GM18909 (cell line): ENCODE results near the gene C4B.
"Not testable (repeated sequence)": the region's sequence is repeated elsewhere in the genome, so short reads cannot be mapped to it uniquely, and the experiment has no call there.

Experiments used
- ATAC-seq: cut with Tn5 transposase; IDR thresholded peaks from one replicate; pipeline ENCODE4 v1.9.1; 2021; ENCODE audit warnings: mild to moderate bottlenecking; ENCODE audit not compliant: unreplicated experiment, poor library complexity

The C4B gene

GRCh38 chr6:32014547-32014946 is at the start of gene C4B:
Gene C4B, plus strand, starts transcription at chr6:32014795. Its CDS starts 51 bp downstream, at chr6:32014846.
- ATAC-seq: not testable (repeated sequence)

DNA sequence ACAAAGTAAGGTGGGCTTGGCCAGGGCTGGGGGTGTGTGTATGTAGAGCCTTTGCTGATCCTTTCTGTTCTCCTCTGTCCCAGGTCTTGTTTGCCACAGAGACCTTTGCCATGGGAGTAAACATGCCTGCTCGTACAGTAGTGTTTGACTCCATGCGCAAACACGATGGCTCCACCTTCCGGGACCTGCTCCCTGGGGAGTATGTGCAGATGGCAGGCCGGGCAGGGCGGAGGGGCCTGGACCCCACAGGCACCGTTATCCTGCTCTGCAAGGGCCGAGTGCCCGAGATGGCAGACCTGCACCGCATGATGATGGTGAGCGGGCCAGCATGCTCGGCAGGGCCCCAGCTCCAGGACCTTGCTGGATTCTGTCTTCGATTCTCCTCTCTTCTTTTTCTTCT is 48.9 kb upstream of the C4B start:
- ATAC-seq: no peak

GRCh38 chr6:31966506-31966905 is 48.1 kb upstream of the C4B start:
- no peak for ATAC-seq

- no peak for ATAC-seq
Measured at GRCh38 chr6:31966997-31967925, 47.3 kb upstream of the C4B start.

GRCh38 chr6:31967926-31968320 is 46.7 kb upstream of the C4B start:
- ATAC-seq: no peak

DNA sequence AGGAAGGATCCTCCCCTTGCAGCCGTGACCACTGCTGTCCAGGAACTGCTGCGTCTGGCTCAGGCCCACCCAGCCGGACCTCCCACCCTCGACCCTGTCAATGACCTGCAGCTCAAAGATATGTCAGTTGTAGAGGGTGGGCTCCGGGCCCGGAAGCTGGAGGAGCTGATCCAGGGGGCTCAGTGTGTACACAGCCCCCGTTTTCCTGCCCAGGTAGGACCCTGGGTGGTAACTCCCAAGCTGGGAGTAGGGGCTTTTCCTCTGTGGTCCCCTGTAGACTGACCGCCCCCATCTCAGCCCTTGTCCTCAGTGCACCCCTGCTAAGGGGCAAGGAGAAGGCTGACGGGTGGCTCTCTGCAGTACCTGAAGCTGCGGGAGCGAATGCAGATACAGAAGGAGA is 46.3 kb upstream of the C4B start:
- ATAC-seq: no peak

GRCh38 chr6:31968791-31969711 is 45.5 kb upstream of the C4B start:
- ATAC-seq: no peak

DNA sequence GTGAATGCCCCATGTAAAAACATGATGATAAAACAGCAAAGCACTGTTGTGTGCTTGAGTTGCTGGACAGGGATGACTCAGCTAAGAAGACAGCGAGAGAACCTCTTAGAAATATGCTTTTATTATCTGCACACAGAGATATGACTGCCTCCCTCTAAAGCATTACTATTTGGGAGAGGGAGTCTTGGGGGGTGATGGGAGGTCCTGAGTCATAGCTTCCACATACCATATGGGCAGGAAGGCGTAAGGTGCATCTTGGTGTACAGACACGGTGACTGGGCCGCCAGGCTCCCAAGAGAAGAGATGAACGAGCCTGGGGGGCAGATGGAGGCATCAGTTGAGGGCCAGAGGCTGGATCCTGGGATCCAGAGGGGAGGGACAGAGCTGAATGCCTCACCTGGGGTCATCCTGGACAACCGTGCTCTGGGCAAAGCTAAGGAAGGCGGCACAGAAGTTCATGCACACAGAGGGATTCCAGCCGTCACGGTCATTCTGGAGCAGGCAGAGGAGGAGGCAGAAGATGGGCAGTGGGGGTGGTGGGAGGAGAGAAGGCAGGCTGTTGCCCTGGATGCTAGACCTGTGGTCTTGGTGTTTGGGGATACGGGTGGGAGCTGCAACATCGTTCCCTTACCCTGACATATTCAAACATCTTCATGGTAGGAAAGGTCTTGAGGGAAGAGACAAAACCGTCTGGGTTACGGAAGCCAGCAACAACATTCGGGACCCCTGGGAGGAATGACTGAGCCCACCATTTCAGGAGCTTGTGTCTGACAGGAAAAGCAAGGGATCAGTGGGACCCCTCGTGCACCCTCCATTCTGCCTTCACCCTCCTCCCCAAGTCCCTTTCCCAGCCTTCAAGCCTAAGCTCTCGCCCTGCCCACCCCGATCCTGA is 44.6 kb upstream of the C4B start:
- ATAC-seq: no peak

DNA sequence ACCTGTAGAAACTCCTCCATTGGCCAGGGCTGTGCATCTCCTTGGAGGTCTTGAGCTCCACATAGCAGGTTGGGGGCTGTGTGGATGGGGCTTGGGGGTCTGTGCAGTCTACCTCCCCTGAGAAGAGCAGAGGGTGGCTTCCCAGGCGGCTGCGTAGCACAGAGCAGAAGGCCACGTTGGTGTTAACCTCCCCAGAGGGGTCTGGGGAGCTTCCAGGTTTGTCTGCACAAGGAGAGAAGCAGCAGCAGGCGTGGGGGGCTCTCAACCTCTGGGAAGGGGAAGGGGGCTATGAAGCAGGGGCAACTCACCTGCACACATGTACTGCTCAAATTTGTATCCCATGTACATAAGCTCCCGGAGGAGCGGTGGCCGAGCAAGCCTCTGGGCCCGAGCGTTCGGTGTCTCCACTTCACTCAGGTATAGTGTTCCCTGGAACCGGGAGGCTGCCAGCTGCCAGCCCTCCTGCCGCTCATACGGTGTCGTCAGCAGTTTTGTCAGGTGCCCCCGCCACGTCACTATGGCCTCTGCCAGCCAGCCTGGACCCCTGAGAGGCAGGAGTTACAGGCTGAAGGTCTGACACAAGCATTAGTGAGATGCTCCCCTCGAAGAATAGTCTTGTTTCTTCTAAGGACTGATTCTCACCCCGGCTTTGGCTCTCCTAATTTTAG is 43.9 kb upstream of the C4B start:
- no peak for ATAC-seq

GRCh38 chr6:31971279-31971992 is 43.2 kb upstream of the C4B start:
- ATAC-seq: no peak

DNA sequence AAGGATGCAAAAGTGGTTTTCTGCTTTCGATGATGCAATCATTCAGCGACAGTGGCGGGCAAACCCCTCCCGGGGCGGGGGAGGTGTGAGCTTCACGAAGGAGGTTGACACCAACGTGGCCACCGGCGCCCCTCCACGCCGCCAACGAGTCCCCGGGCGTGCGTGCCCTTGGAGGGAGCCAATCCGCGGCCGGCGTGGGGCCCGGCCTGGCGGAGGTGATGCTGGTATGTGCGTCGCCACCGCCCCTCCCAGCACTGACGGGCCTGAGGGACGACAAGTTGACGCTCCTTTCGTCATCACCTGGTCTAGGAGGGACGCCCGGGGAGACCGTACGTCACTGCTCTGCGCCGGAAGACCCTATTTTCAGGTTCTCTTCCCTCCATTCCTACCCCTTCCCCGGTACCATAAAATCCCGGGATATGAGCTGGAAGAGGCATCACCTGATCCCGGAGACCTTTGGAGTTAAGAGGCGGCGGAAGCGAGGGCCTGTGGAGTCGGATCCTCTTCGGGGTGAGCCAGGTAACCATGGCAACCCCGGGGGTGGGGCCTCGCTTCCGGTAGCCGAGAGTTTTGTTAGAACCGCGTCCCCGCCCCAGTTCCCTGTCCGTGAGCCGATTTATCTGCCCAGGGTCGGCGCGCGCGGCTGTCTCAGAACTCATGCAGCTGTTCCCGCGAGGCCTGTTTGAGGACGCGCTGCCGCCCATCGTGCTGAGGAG is 42.4 kb upstream of the C4B start, which contains the start of gene DXO:
Gene DXO, minus strand, starts transcription at position 146 of the 716 bp plus-strand sequence. CDS start 463 bp downstream, outside the sequence.
- peak; percentile 84 for ATAC-seq

DNA sequence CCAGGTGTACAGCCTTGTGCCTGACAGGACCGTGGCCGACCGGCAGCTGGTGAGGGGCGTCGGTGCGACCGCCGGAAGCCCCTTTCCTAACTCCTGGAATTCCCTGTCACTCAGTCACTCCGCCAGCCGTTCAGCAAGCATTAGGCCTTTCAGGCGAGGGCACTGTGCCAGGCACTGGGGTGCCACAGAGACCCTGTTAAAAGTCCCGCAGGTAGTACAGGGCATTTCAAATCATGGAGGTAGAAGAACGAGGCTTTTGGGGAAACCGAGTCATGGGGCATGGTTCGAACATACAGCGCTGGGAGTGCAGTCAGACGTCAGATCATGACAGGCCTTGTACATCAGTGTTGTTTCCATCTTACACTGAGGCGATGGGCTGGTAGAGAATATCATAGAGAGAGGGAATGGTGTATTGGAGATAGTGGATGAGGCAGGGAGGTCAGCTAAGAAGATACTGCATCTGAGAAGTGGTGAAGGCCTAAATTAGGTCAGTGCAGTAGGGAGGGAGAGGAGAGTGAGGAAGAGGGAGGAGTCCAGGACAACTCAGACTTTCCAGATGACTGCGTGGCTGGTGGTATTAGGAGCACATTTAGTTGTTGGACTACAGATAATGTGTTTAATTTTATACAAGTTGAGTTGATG is 41.8 kb upstream of the C4B start:
- no peak for ATAC-seq

DNA sequence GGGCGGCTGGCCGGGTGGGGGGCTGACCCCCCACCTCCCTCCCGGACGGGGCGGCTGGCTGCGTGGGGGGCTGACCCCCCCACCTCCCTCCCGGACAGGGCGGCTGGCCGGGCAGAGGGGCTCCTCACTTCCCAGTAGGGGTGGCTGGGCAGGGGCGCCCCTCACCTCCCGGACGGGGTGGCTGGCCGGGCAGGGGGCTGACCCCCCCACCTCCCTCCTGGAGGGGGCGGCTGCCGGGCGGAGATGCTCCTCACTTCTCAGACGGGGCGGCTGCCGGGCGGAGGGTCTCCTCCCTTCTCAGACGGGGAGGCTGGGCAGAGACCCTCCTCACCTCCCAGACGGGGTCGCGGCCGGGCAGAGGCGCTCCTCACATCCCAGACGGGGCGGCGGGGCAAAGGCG is 38.5 kb upstream of the C4B start:
- ATAC-seq: not testable (repeated sequence)

DNA sequence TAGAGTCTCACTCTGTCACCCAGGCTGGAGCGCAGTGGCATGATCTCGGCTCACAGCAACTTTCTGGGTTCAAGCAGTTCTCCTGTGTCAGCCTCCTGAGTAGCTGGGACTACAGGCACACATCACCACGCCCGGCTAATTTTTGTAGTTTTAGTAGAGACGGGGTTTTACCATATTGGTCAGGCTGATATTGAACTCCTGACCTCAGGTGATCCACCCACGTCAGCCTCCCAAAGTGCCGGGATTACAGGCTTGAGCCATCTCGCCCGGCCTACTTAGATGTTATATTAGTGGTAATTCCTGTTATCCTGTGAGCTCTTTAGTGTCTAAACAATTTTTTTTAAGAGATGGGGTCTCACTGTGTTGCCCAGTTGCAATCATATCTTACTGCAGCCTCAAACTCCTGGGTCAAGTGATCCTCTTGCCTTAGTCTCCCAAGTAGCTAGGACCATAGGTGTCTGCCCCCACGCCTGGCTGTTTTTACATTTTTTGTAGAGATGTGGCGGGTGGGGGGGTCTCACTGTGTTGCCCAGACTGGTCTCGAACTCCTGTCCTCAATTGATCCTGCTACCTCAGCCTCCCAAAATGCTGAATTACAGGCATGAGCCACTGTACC is 36.7 kb upstream of the C4B start:
- no peak for ATAC-seq

DNA sequence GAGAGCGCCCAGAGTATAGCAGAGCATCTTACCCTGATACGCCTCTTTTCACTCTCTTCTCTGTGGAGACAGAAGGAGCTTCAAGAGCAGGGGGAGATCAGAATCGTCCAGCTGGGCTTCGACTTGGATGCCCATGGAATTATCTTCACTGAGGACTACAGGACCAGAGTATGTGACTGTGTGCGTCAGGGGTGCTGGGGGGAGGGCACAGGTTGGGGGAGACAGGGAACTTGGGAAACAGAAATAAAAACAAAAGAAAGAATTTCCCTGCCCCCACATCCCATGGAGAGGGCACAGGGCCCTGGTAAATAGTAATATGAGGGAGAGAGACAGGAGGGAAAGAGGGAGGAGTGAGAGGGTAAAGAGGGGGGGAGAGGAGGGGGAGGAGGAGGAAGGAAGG is 35.8 kb upstream of the C4B start:
- no peak for ATAC-seq

GRCh38 chr6:31979238-31979898 is 35.2 kb upstream of the C4B start:
- ATAC-seq: no peak
